GM12878 (cell line): ENCODE data around the gene FIZ1. TPM values are rescaled to one million over a fixed set of nuclear protein-coding genes. Genes with fewer than 3 reads are reported as not detected.

ENCODE experiments used
- ATAC-seq: fragments of 200-7000 bp; cut with Tn5 transposase; 3 replicates; pipeline ENCODE4 v1.9.1; 2020; ENCODE audit warnings: mild to moderate bottlenecking, moderate library complexity
- BruUV-seq: library from RNA; stranded (reverse); fragments of 400-500 nt; replicated peaks from 2 replicates; lab custom pipeline; 2021; lab: Mats Ljungman, UMichigan
- CTCF ChIA-PET: fragments of 300-600 bp; sonication (Branson Sonifier 250); formaldehyde crosslinking; extraction: SDS; loops from one replicate; lab custom pipeline; 2021; ENCODE audit warnings: inconsistent platforms; lab: Yijun Ruan, JAX
- POLR2A ChIA-PET: fragments of 350-600 bp; formaldehyde crosslinking; extraction: SDS; loops from one replicate; lab custom pipeline; 2021; ENCODE audit warnings: inconsistent platforms; lab: Charles Lee
- RAD21 ChIA-PET: fragments of 300-600 bp; sonication (Branson Sonifier 250); formaldehyde crosslinking; loops from one replicate; lab custom pipeline; 2023; ENCODE audit warnings: antibody characterized with exemption; ENCODE audit not compliant: unreplicated experiment; lab: Charles Lee
- SMC1A ChIA-PET: fragments of 300-600 bp; sonication (Branson Sonifier 250); formaldehyde crosslinking; loops from one replicate; lab custom pipeline; 2023; ENCODE audit not compliant: unreplicated experiment, uncharacterized antibody; lab: Charles Lee
- DNase-seq: peaks from one replicate; pipeline ENCODE4 v3.0.0-alpha.2; 2011; ENCODE audit warnings: low read depth, low spot score
- FAIRE-seq: peaks from 3 replicates; lab custom pipeline; 2011; peaks lifted over from hg19 to GRCh38; lab: Jason Lieb, UNC
- H2AFZ ChIP-seq: 2 replicates; pipeline ENCODE4 v1.6.0; 2011; ENCODE audit warnings: low read depth, low read length, control low read depth; ENCODE audit not compliant: control insufficient read depth
- H3K27ac ChIP-seq: 2 replicates; pipeline ENCODE4 v1.5.1; 2011; ENCODE audit warnings: control low read depth; ENCODE audit not compliant: control insufficient read depth, insufficient read depth
- H3K27me3 ChIP-seq, 2 experiments: replicated peaks in 1 of 2; 2 replicates each; pipeline versions ENCODE4 v1.6.0 to v1.6.1; 2011; ENCODE audit warnings: low read length in 1 of 2; ENCODE audit not compliant: control insufficient read depth in 2 of 2, insufficient read depth in 2 of 2
- H3K36me3 ChIP-seq, 2 experiments: 2 replicates each; pipeline ENCODE4 v1.5.1; 2011; ENCODE audit warnings: low read length in 1 of 2; ENCODE audit not compliant: control insufficient read depth in 2 of 2, insufficient read depth in 2 of 2
- H3K4me1 ChIP-seq: 2 replicates; pipeline ENCODE4 v1.6.1; 2011; ENCODE audit warnings: mild to moderate bottlenecking, low read length, moderate library complexity, mixed read lengths; ENCODE audit not compliant: control insufficient read depth, insufficient read depth
- H3K4me2 ChIP-seq: 2 replicates; pipeline ENCODE4 v1.6.0; 2011; ENCODE audit warnings: control low read depth; ENCODE audit not compliant: control insufficient read depth, insufficient read depth
- H3K4me3 ChIP-seq: fragments of 200-600 bp; sonication (generic); 2 replicates; pipeline ENCODE4 v1.5.1; 2016
- H3K79me2 ChIP-seq: 2 replicates; pipeline ENCODE4 v1.6.0; 2011; ENCODE audit warnings: low read length; ENCODE audit not compliant: control insufficient read depth, insufficient read depth
- H3K9ac ChIP-seq: 2 replicates; pipeline ENCODE4 v1.8.0; 2011; ENCODE audit warnings: low read length, control low read depth, mixed read lengths; ENCODE audit not compliant: control insufficient read depth, insufficient read depth
- H3K9me3 ChIP-seq: replicated peaks from 3 replicates; pipeline ENCODE4 v1.5.1; 2011; ENCODE audit warnings: mild to moderate bottlenecking, low read length; ENCODE audit not compliant: control insufficient read depth, insufficient read depth
- H4K20me1 ChIP-seq: 2 replicates; pipeline ENCODE4 v1.6.0; 2011; ENCODE audit not compliant: control insufficient read depth, insufficient read depth
- CBX5 ChIP-seq: sonication (generic); IDR thresholded peaks from 2 replicates; pipeline ENCODE4 v1.6.1; 2016; ENCODE audit warnings: low read depth, moderate library complexity, mild to moderate bottlenecking, inconsistent platforms
- DPF2 ChIP-seq: fragments of 450-650 bp; IDR thresholded peaks from 2 replicates; pipeline ENCODE4 v1.6.1; 2017; ENCODE audit warnings: mild to moderate bottlenecking
- JUND ChIP-seq: IDR thresholded peaks from 2 replicates; pipeline ENCODE4 v1.6.1; 2012; ENCODE audit warnings: low read depth, mild to moderate bottlenecking, low read length, improper control_type of control experiment, moderate library complexity
- PAX5 ChIP-seq: IDR thresholded peaks from 2 replicates; pipeline ENCODE4 v1.6.1; 2011; ENCODE audit warnings: low read depth, low read length, borderline replicate concordance
- ZBTB11 ChIP-seq: fragments of 450-650 bp; formaldehyde crosslinking; IDR thresholded peaks from 2 replicates; pipeline ENCODE4 v1.5.0; 2022; ENCODE audit warnings: mild to moderate bottlenecking, missing genetic modification characterization
- ZSCAN29 ChIP-seq: fragments of 450-650 bp; IDR thresholded peaks from 2 replicates; pipeline ENCODE4 v1.6.1; 2017; ENCODE audit warnings: mild to moderate bottlenecking, moderate library complexity
- WGBS: methylation state at CpG from one replicate; pipeline ENCODE4 v1.1.6; 2016; ENCODE audit warnings: low lambda C conversion rate; ENCODE audit not compliant: insufficient replicate concordance, insufficient coverage; ENCODE audit errors: missing lambda C conversion rate; 5-methylcytosine and 5-hydroxymethylcytosine counted together
- in situ Hi-C: fragments of 300-500 bp; cut with MboI; formaldehyde crosslinking; loops from 9 replicates; pipeline ENCODE4 v1.14.3; 2018; ENCODE audit warnings: mixed read lengths
- intact Hi-C: fragments of 100-400 bp; cut with micrococcal nuclease; formaldehyde crosslinking; loops from one replicate; pipeline ENCODE4 v1.14.2; 2022; ENCODE audit not compliant: unreplicated experiment
- polyA plus RNA-seq, 11 experiments: library from polyadenylated mRNA; depleted of rRNA in 4 of 11; unstranded in 6 of 11; stranded (reverse) in 5 of 11; fragments of >200 nt; fragmentation: Nextera tagmentation in 4 of 11; fragmentation: Illumina TruSeq in 1 of 11; extraction: Ambion mirVana in 4 of 11; extraction: Trizol in 1 of 11; gene quantifications; 1 replicate in 1 of 11; 2 replicates in 10 of 11; pipeline versions ENCODE4 v1.2.1 to v1.2.3, GENCODE V29; 2011 to 2016; ENCODE audit warnings: inconsistent platforms in 2 of 11, missing spikeins in 2 of 11, low read depth in 1 of 11
- total RNA-seq, 4 experiments: library from RNA; depleted of rRNA in 3 of 4; stranded (reverse); fragments of >200 nt in 3 of 4; fragmentation: Illumina TruSeq in 1 of 4; extraction: Trizol in 1 of 4; gene quantifications; 2 replicates each; pipeline versions ENCODE4 v1.2.1 to v1.2.3, GENCODE V29; 2013 to 2021
- TF ChIP-seq, protein P1 (sequence below): fragments of 450-650 bp; IDR thresholded peaks from 2 replicates; pipeline ENCODE4 v1.6.1; 2017; ENCODE audit warnings: mild to moderate bottlenecking

FIZ1 gene
- total and polyA plus RNA-seq, 10 of the 15 experiments (the other 5 are each of a cell fraction or from before 2014, with no cell fraction given), result 0.60 to 16.8 (median 4.2) TPM

- no peaks in the 10 kb centered on the region for H3K9me3 ChIP-seq
- ATAC-seq (no peak), DNase-seq (no peak), FAIRE-seq (no peak)
- H3K4me2 ChIP-seq, result no peak overlapping the region
- H3K79me2 ChIP-seq, result no peaks in the 10 kb centered on the region
- no peak overlapping the region for H3K4me3 ChIP-seq
- H2AFZ ChIP-seq, result no peak overlapping the region
- ChIA-PET CTCF (interaction anchor here (0.6 kb wide), 1 partner anchor 421 kb away, joined by 3 read pairs; no protein-coding TSS in a partner anchor), RAD21 (no interaction called here), SMC1A (no interaction called here), POLR2A (no interaction called here)
- no peaks in the 10 kb centered on the region for H4K20me1 ChIP-seq
- no peak overlapping the region for H3K27ac ChIP-seq
- H3K9ac ChIP-seq, result no peak overlapping the region
- in situ Hi-C loops (no loop called here), intact Hi-C loops (no loop called here)
- no peaks in the 10 kb centered on the region for H3K36me3 ChIP-seq
- TF ChIP-seq ZBTB11 (CRISPR knock-in tag), result no peak
- TF ChIP-seq DPF2, result no peak
- no peak for TF ChIP-seq PAX5
- no peak for TF ChIP-seq ZSCAN29
- TF ChIP-seq, protein P1, sequence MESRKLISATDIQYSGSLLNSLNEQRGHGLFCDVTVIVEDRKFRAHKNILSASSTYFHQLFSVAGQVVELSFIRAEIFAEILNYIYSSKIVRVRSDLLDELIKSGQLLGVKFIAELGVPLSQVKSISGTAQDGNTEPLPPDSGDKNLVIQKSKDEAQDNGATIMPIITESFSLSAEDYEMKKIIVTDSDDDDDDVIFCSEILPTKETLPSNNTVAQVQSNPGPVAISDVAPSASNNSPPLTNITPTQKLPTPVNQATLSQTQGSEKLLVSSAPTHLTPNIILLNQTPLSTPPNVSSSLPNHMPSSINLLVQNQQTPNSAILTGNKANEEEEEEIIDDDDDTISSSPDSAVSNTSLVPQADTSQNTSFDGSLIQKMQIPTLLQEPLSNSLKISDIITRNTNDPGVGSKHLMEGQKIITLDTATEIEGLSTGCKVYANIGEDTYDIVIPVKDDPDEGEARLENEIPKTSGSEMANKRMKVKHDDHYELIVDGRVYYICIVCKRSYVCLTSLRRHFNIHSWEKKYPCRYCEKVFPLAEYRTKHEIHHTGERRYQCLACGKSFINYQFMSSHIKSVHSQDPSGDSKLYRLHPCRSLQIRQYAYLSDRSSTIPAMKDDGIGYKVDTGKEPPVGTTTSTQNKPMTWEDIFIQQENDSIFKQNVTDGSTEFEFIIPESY, result no peak
- TF ChIP-seq CBX5, result no peak
- no peak for TF ChIP-seq JUND
- H3K4me1 ChIP-seq, result no peaks in the 10 kb centered on the region
- no peaks in the 10 kb centered on the region for H3K27me3 ChIP-seq
- WGBS, result 27% methylated on average over 9 of the region's 9 CpGs
- BruUV-seq, result no TSS peak
Observed at GRCh38 chr19:55566823-55567222, 32.5 kb downstream of the FIZ1 start.
